Gastroesophageal sphincter (tissue), 4 donors: Measurements from ENCODE around the gene DDX17. TPM values are rescaled to one million over a fixed set of nuclear protein-coding genes. Genes with fewer than 3 reads are reported as not detected.
"Not testable (repeated sequence)": the region's sequence is repeated elsewhere in the genome, so short reads cannot be mapped to it uniquely, and the experiment has no call there.

ENCODE experiments used
- ATAC-seq: fragments of 150-250 bp; one replicate; pipeline ENCODE4 v1.9.1; 2016; ENCODE audit warnings: mild to moderate bottlenecking, moderate library complexity
- H3K27ac ChIP-seq, 4 donors: fragments of 200-600 bp; sonication (generic) in 3 of 4; 1 replicate in 3 of 4; 2 replicates in 1 of 4; pipeline ENCODE4 v1.5.1; 2016 to 2019
- H3K27me3 ChIP-seq: fragments of 200-600 bp; sonication (generic); one replicate; pipeline ENCODE4 v1.5.1; 2019
- H3K36me3 ChIP-seq, 2 donors: fragments of 200-600 bp; sonication (generic); one replicate each; pipeline ENCODE4 v1.5.1; 2019; ENCODE audit warnings: control low read depth in 1 of 2
- H3K4me1 ChIP-seq, 3 donors: fragments of 200-600 bp; sonication (generic); 1 replicate in 2 of 3; 2 replicates in 1 of 3; pipeline ENCODE4 v1.5.1; 2016 to 2019; ENCODE audit warnings: control low read depth in 2 of 3
- H3K4me3 ChIP-seq, 2 donors: fragments of 200-600 bp; sonication (generic); one replicate each; pipeline ENCODE4 v1.5.1; 2019; ENCODE audit warnings: mild to moderate bottlenecking in 1 of 2, moderate library complexity in 1 of 2
- H3K9me3 ChIP-seq, 3 donors: fragments of 200-600 bp; sonication (generic); one replicate each; pipeline ENCODE4 v1.5.1; 2017 to 2019; ENCODE audit warnings: control low read depth in 2 of 3
- CTCF ChIP-seq, 4 experiments: fragments of 200-600 bp in 2 of 4; fragments of 450-650 bp in 2 of 4; sonication (generic) in 1 of 4; IDR thresholded peaks; one replicate each; pipeline ENCODE4 v1.5.1; 2017 to 2019; ENCODE audit warnings: antibody characterized with exemption in 4 of 4, mild to moderate bottlenecking in 2 of 4, moderate library complexity in 2 of 4
- EP300 ChIP-seq: sonication (generic); formaldehyde crosslinking; IDR thresholded peaks from one replicate; pipeline ENCODE4 v1.6.1; 2017; ENCODE audit warnings: antibody characterized with exemption, mild to moderate bottlenecking
- POLR2A ChIP-seq, 2 donors: fragments of 450-650 bp; IDR thresholded peaks; one replicate each; pipeline ENCODE4 v1.6.1; 2017; ENCODE audit warnings: antibody characterized with exemption in 2 of 2, mild to moderate bottlenecking in 2 of 2, moderate library complexity in 1 of 2
- POLR2AphosphoS5 ChIP-seq: sonication (generic); formaldehyde crosslinking; IDR thresholded peaks from one replicate; pipeline ENCODE4 v1.6.1; 2017; ENCODE audit warnings: antibody characterized with exemption
- WGBS, 2 donors: methylation state at CpG; one replicate each; pipeline ENCODE4 v1.1.5; 2018; ENCODE audit warnings: low coverage in 1 of 2; 5-methylcytosine and 5-hydroxymethylcytosine counted together
- total RNA-seq, 4 donors: library from RNA; depleted of rRNA; stranded (reverse); fragments of >200 nt; gene quantifications; one replicate each; pipeline ENCODE4 v1.1.0, GENCODE V29; 2016

DDX17 gene
- total RNA-seq, 4 donors from 2014 or later: 323 to 610 (median 490) TPM

- no peak for ATAC-seq
- H3K36me3 ChIP-seq: peaks cover 0 to 30% of the 10 kb centered on the region in 2 donors
- H3K27me3 ChIP-seq: no peaks in the 10 kb centered on the region
- no peak overlapping the region for H3K4me3 ChIP-seq
- H3K27ac ChIP-seq: no peak overlapping the region
- no peak for TF ChIP-seq POLR2AphosphoS5
- no peak for TF ChIP-seq POLR2A (IDR thresholded peaks at IDR 0.05)
- no peak for TF ChIP-seq EP300
- no peak for TF ChIP-seq CTCF (IDR thresholded peaks at IDR 0.05)
- H3K4me1 ChIP-seq: no peaks in the 10 kb centered on the region
- no peaks in the 10 kb centered on the region for H3K9me3 ChIP-seq
- no CpG with 5 or more reads among the region's 1 CpG for WGBS, 2 donors
Observed at GRCh38 chr22:38477585-38477984, 28.5 kb downstream of the DDX17 start.

- Histone ChIP-seq H3K27ac (no peak overlapping the region), H3K4me1 (peaks cover 0 to 3% (median 0%) of the 10 kb centered on the region in 3 donors), H3K27me3 (no peaks in the 10 kb centered on the region), H3K36me3 (no peaks in the 10 kb centered on the region), H3K9me3 (no peaks in the 10 kb centered on the region), H3K4me3 (no peak overlapping the region)
- 76% methylated on average over 7 of the region's 10 CpGs; no CpG with 5 or more reads in 1 of the 2 donors for WGBS, 2 donors
- TF ChIP-seq EP300 (no peak), CTCF (IDR thresholded peaks at IDR 0.05) (no peak), POLR2AphosphoS5 (no peak), POLR2A (IDR thresholded peaks at IDR 0.05) (no peak)
- ATAC-seq: no peak
Observed at GRCh38 chr22:38474003-38474607, 32.0 kb downstream of the DDX17 start.

GRCh38 chr22:38471237-38471636 lies 34.9 kb downstream of the DDX17 start:
- no peaks in the 10 kb centered on the region for H3K27me3 ChIP-seq
- TF ChIP-seq EP300 (no peak), CTCF (IDR thresholded peaks at IDR 0.05) (no peak), POLR2AphosphoS5 (no peak), POLR2A (IDR thresholded peaks at IDR 0.05) (no peak)
- no peak for ATAC-seq
- no peaks in the 10 kb centered on the region for H3K36me3 ChIP-seq
- H3K4me3 ChIP-seq: no peak overlapping the region
- H3K9me3 ChIP-seq: no peaks in the 10 kb centered on the region
- WGBS, 2 donors: 78 to 88% methylated on average over 3 to 4 of the region's 11 CpGs
- peaks cover 0 to 25% (median 10%) of the 10 kb centered on the region in 3 donors for H3K4me1 ChIP-seq
- no peak overlapping the region for H3K27ac ChIP-seq

GRCh38 chr22:38470179-38470578 lies 35.9 kb downstream of the DDX17 start:
- H3K9me3 ChIP-seq, ATAC-seq, H3K27ac ChIP-seq, H3K36me3 ChIP-seq, H3K4me3 ChIP-seq: not testable (repeated sequence)
- Histone ChIP-seq H3K4me1 (peaks cover 0 to 25% (median 10%) of the 10 kb centered on the region in 3 donors), H3K27me3 (peaks cover 10% of the 10 kb centered on the region)
- WGBS, 2 donors: 87 to 90% methylated on average over 2 to 7 of the region's 10 CpGs

GRCh38 chr22:38469306-38469781 lies 36.8 kb downstream of the DDX17 start:
- Histone ChIP-seq H3K27me3 (peaks cover 13% of the 10 kb centered on the region), H3K4me3 (no peak overlapping the region), H3K27ac (no peak overlapping the region), H3K4me1 (peaks cover 0 to 25% (median 10%) of the 10 kb centered on the region in 3 donors), H3K36me3 (no peaks in the 10 kb centered on the region), H3K9me3 (no peaks in the 10 kb centered on the region)
- no peak for ATAC-seq
- TF ChIP-seq POLR2A (IDR thresholded peaks at IDR 0.05): no peak
- no peak for TF ChIP-seq EP300
- TF ChIP-seq CTCF (IDR thresholded peaks at IDR 0.05): no peak
- TF ChIP-seq POLR2AphosphoS5: no peak
- 93 to 100% methylated on average over 4 of the region's 6 CpGs for WGBS, 2 donors
